ENCODE results near the gene CPT1B.

GRCh38 chr22:50562523-50563412 is 15.5 kb downstream of the CPT1B start, which contains the start of gene SYCE3:
- TF ChIP-seq CTCF (IDR thresholded peaks at IDR 0.05) (peak; percentile 78 to 97 (median 90)), POLR2AphosphoS5 (IDR thresholded peaks at IDR 0.05) (peak; percentile 38 to 84 (median 66)), EP300 (IDR thresholded peaks at IDR 0.05) (no peak)

Data from sigmoid colon (tissue), 4 donors.